ENCODE data around the gene CFHR1.
"Not testable (repeated sequence)": the region's sequence is repeated elsewhere in the genome, so short reads cannot be mapped to it uniquely, and the experiment has no call there.

GRCh38 chr1:196819531-196819930 lies at the start of gene CFHR1:
- not testable (repeated sequence) for TF ChIP-seq CTCF (conservative IDR thresholded peaks at IDR 0.05; ENCODE audit: low read depth, low read length); EZH2 (IDR thresholded peaks at IDR 0.05; ENCODE audit: low read length, unreplicated experiment)

Measured in PC-3 (cell line).